Coronary artery (tissue), 2 donors: ENCODE measurements around the gene UBAP1.

Experiments
- DNase-seq: peaks from one replicate; pipeline ENCODE4 v3.0.0-alpha.2; 2017; ENCODE audit warnings: low spot score
- H3K27ac ChIP-seq, 2 donors: fragments of 200-600 bp; sonication (generic); one replicate each; pipeline ENCODE4 v1.5.1; 2016 to 2019
- H3K4me3 ChIP-seq: fragments of 200-600 bp; sonication (generic); 2 replicates; pipeline ENCODE4 v1.5.1; 2016; ENCODE audit warnings: mild to moderate bottlenecking, moderate library complexity
- TF ChIP-seq, protein P1 (sequence below): fragments of 200-600 bp; sonication (generic); IDR thresholded peaks from one replicate; pipeline ENCODE4 v1.5.1; 2019; ENCODE audit warnings: antibody characterized with exemption

Gene UBAP1

DNA sequence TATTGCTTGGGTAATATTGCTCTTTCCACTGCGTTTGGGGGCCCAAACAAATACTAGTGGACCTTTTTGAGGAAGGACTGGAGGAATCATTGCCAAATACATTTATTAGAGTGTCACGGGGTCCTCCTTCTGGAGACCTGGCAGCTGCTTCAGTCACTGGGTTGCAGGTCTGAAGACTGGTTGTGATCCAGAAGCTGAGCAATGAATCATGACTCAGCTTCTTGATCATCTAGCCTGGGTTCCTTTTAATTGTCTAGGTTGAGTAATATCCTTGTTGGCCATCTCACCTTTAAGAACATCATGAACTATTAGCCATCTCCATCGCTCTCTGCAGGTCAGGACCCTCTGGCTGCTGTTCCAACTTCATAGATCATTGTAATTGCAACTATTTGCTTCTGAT lies 15.4 kb upstream of the UBAP1 start:
- DNase-seq: no peak
- no peak overlapping the region for H3K27ac ChIP-seq
- H3K4me3 ChIP-seq: no peak overlapping the region
- TF ChIP-seq, protein P1, sequence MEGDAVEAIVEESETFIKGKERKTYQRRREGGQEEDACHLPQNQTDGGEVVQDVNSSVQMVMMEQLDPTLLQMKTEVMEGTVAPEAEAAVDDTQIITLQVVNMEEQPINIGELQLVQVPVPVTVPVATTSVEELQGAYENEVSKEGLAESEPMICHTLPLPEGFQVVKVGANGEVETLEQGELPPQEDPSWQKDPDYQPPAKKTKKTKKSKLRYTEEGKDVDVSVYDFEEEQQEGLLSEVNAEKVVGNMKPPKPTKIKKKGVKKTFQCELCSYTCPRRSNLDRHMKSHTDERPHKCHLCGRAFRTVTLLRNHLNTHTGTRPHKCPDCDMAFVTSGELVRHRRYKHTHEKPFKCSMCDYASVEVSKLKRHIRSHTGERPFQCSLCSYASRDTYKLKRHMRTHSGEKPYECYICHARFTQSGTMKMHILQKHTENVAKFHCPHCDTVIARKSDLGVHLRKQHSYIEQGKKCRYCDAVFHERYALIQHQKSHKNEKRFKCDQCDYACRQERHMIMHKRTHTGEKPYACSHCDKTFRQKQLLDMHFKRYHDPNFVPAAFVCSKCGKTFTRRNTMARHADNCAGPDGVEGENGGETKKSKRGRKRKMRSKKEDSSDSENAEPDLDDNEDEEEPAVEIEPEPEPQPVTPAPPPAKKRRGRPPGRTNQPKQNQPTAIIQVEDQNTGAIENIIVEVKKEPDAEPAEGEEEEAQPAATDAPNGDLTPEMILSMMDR: no peak

DNA sequence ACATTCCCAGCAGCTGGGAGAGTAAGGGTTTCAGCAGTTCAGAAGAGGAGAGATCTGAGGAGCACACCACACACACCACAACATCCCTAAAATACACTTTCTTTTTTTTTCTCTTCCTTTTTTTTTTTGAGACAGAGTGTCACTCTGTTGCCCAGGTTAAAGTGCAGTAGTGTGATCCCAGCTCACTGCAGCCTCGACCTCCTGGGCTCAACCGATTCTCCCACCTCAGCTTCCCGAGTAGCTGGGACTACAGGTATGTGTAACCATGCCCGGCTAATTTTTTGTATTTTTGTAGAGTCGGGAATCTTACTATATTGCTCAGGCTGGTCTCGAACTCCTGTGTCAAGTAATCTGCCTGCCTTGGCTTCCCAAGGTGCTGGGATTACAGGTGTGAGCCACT lies 9.7 kb upstream of the UBAP1 start:
- no peak overlapping the region for H3K27ac ChIP-seq
- no peak overlapping the region for H3K4me3 ChIP-seq
- TF ChIP-seq, protein P1: no peak
- no peak for DNase-seq

DNA sequence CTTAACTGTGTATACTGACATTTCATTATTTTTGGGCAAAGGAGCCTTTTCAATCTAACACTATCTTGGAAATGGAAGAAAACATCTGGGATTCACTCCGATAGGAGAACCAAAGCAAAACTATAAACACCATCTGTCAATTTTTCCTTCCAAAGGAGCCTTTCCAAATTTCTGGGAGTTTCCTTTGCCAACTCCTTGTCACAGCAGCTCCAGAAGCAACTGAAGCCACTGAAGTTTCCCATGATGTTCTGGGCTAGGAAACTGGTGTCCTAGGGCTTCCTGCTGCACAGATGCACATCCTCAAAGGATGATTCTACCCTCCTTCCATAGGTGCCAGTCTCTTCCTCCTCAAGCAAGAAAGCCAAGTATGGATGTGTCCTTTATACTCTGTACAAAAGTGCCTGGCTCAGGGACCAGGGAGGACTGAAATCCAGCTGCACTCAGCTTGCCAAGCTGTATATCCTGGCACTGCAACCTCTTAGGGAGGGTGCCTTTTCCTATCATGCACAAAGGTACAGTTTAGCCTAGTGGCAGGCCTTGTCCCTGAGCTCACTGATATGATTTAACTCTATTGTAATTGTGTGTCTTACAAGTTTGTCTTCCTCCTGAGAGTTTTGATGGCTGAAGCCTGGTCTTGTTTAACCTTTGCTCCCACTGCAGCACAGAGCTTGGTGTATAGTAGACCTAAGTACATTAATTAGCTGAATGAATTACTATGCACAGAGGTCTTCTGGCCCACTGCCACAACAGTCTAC lies 8.4 kb upstream of the UBAP1 start:
- Histone ChIP-seq H3K27ac (no peak overlapping the region), H3K4me3 (no peak overlapping the region)
- no peak for DNase-seq
- TF ChIP-seq, protein P1: no peak

DNA sequence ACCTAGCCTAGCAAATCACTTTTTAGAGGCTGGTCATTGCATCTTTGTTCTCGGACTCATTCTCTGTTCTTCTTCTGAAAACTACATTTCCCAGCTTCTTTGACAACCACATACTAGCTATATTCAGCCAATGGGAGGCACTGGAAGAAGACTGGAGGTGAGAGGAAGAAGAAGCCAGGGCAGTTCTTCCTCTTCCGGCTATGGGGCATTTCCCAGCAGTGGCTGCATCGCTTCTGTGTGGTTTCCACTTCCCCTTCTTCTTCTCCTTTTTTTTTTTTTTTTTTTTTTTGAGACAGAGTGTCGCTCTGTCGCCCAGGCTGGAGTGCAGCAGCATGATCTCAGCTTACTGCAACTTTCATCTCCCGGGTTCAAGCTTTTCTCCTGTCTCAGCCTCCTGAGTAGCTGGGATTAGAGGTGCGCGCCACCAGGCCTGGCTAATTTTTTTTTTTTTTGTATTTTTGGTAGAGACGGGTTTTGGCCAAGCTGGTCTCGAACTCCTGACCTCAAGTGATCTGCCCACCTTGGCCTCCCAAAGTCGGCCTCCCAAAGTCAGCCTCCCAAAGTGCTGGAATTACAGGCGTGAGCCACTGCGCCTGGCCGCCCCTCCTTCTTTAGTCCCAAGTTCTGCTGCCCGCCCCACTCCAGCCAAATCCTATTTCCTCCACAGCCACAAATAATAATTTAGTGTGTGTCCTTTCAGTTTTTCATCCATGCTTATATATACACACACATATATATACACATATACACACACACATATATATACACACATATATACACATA lies 6.9 kb upstream of the UBAP1 start:
- H3K4me3 ChIP-seq: no peak overlapping the region
- H3K27ac ChIP-seq: no peak overlapping the region
- TF ChIP-seq, protein P1: no peak
- DNase-seq: no peak

DNA sequence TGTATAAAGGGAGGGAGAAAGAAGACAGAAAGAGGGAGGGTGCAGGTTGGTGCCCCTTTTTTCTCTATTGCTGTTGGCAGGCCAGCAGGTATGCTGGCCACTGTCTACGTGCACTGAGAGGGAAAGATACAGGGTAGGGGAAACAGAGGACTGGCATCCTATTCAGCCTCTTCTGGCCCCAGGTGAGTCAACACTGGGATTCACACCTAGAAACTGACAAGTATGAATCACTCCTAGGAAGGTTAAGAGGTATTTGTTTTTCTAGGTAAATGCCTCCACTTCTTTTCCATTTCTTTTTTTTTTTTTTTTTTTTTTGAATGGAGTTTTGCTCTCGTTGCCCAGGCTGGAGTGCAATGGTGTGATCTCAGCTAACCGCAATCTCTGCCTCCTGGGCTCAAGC lies 2.8 kb upstream of the UBAP1 start:
- TF ChIP-seq, protein P1: no peak
- no peak for DNase-seq
- no peak overlapping the region for H3K27ac ChIP-seq
- H3K4me3 ChIP-seq: no peak overlapping the region

DNA sequence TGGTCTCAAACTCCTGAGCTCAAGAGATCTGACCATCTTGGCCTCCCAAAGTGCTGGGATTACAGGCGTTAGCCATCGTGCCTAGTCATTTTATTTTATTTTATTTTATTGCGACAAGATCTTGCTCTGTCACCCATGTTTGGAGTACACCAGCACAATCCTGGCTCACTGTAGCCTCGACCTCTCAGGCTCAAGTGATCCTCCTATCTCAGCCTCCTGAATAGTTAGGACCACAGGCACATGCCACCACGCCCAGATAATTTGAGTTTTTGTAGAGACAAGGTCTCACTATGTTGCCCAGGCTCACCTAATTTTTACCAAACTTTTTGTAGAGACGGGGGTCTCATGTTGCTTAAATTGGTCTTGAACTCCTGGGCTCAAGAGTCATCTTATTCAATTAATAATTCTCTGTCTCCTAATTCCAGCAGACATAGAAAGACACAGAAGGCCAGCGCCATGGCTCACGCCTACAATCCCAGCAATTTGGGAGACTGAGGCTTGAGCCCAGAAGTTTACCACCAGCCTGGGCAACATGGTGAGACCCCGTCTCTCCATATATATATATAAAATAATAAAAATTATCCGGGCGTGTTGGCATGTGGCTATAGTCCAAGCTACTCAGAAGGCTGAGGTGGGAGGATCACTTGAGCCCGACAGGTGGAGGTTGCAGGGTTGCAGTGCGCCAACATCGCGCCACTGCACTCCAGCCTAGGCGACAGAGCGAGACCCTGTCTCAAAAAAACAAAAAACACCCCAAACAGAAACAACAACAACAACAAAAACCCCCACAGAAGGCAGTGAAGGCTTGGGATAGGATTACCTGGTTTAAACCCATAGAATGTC lies 1.0 kb upstream of the UBAP1 start:
- peak overlapping the region; percentile 91 for H3K4me3 ChIP-seq
- TF ChIP-seq, protein P1: no peak
- no peak for DNase-seq
- H3K27ac ChIP-seq: peak overlapping the region; percentile 95 to 97
